ACC112 (cell line): ENCODE measurements around the gene PFKL.

Source experiments
- H2AFZ ChIP-seq: fragments of 200-600 bp; sonication (generic); one replicate; pipeline ENCODE4 v1.6.0; 2017; ENCODE audit warnings: antibody characterized with exemption, low read length; ENCODE audit not compliant: unreplicated experiment
- H3K27ac ChIP-seq: fragments of 200-600 bp; sonication (generic); 2 replicates; pipeline ENCODE4 v1.5.1; 2014; ENCODE audit warnings: low read depth, mild to moderate bottlenecking, antibody characterized with exemption, low read length, moderate library complexity
- H3K27me3 ChIP-seq: fragments of 200-600 bp; sonication (generic); 2 replicates; pipeline ENCODE4 v1.6.1; 2014; ENCODE audit warnings: mild to moderate bottlenecking, antibody characterized with exemption, low read length, moderate library complexity, mixed read lengths; ENCODE audit not compliant: insufficient read depth
- H3K36me3 ChIP-seq: fragments of 200-600 bp; sonication (generic); 2 replicates; pipeline ENCODE4 v1.6.1; 2016; ENCODE audit warnings: mild to moderate bottlenecking, antibody characterized with exemption, low read length, moderate library complexity, mixed read lengths; ENCODE audit not compliant: insufficient read depth
- H3K4me1 ChIP-seq: fragments of 200-600 bp; sonication (generic); one replicate; pipeline ENCODE4 v1.6.1; 2016; ENCODE audit warnings: low read length, mixed read lengths; ENCODE audit not compliant: insufficient read depth, unreplicated experiment, control insufficient read depth
- H3K4me3 ChIP-seq: fragments of 200-600 bp; sonication (generic); 2 replicates; pipeline ENCODE4 v1.5.1; 2014; ENCODE audit warnings: mild to moderate bottlenecking, low read depth, low read length
- H3K79me2 ChIP-seq: fragments of 200-600 bp; sonication (generic); one replicate; pipeline ENCODE4 v1.6.0; 2016; ENCODE audit warnings: low read length; ENCODE audit not compliant: control insufficient read depth, unreplicated experiment, insufficient read depth

The PFKL gene

GRCh38 chr21:44349847-44350772, 50.3 kb downstream of the PFKL start:
- Histone ChIP-seq H3K27ac (no peak overlapping the region), H3K4me3 (no peak overlapping the region), H2AFZ (no peak overlapping the region), H3K36me3 (no peaks in the 10 kb centered on the region), H3K79me2 (no peaks in the 10 kb centered on the region), H3K27me3 (peaks cover 61% of the 10 kb centered on the region), H3K4me1 (no peaks in the 10 kb centered on the region)

DNA sequence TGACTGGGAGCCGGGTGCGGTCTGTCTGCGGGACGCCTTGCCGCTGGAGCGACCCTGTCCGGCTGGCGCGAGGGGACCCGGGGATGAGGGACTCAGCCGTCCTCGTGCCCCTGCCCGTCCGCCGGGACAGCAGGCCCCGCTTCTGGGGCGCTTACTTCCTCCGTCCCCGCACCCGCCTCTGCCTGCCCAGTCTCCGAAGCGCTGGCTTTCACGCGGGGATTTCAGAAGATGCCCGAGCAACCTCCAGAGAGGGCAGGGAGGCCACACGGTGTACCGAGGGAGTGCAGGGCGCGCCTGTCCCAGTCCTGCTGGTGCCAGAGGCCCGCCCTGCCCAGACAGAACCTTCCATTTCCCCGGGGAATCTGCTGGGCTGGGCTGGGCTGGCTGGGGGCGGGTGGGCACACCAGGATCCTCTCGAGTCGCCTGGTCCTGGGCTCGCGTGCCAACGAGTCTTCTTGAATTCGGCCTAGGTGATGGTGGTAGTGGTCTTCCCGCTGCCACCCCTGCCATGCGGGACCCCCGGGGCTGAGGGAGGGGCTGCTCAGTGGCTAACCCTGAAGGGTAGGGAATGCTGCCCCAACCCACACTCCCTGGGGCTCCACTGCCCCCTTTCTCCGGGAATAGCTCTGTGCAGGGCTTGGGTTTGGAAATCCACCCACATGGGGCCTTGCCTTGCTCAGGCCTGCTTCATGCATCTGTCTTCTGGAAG, 51.1 kb downstream of the PFKL start:
- Histone ChIP-seq H2AFZ (no peak overlapping the region), H3K27me3 (peaks cover 64% of the 10 kb centered on the region), H3K36me3 (no peaks in the 10 kb centered on the region), H3K4me1 (no peaks in the 10 kb centered on the region), H3K79me2 (no peaks in the 10 kb centered on the region), H3K4me3 (no peak overlapping the region), H3K27ac (no peak overlapping the region)

DNA sequence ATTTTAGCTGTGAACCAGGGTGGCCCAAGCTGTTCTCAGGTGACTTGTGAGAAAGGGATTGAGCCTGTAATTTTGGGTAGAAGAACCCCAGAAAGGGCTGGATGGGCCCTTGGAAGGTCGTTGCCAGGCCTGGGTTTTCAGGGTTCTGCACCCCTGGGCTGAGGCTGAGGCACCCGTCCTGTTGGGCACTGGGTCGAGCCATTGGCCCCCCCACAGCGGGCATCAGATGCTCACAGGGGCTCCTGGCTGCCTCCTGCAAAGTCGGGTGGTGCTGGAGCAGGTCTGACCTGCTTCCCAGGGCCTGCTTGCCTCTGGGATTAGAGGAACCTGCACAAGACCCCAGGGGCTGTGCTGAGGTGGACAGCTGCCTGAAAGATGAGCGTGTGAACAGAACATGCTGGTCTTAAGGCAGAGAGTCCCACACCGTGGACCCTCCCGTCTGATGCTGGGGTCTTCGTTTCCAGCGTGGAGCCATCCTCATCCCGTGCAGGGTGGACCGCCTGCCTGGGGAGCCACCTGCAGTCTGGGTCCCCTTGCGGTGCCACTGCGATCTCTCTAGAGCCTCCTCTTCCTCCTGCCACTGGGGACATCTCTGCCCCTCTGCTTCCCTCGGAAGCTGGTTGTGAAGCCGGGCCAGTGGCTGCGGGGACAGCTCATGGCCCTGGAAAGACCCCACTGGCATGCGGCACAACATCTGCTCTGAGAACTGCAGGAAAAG, 51.8 kb downstream of the PFKL start:
- H3K4me1 ChIP-seq = no peaks in the 10 kb centered on the region
- H3K4me3 ChIP-seq = no peak overlapping the region
- H3K27ac ChIP-seq = no peak overlapping the region
- H2AFZ ChIP-seq = no peak overlapping the region
- peaks cover 64% of the 10 kb centered on the region for H3K27me3 ChIP-seq
- no peaks in the 10 kb centered on the region for H3K36me3 ChIP-seq
- no peaks in the 10 kb centered on the region for H3K79me2 ChIP-seq

DNA sequence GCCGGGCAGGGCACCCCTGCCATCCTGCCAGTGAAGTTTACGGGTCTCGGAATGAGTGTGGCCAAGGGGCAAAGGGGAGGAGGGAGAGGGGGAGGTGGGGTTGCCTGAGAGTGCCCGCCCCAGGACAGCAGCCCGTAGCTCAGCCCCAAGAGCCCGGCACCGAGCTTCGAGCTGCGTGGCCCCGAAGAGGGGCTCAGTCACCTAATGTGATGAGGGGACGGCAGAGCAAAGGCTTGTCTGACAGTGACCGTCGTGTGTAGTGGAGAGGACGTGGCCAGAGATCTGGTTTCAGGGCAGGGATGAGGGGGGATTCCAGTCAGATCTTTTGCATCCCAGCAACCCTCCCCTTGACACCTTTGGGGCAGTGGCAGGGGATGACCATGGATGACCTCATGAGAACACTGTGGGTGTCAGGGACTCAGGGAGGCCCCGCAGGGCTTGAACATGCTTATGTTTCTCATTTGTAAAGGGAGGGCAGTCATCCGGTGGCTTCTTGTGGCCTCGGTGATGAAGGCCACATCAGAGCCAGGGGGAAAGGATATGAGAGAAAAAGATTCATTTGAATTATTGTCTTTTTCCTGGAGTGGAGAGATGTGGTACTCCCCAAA, 52.5 kb downstream of the PFKL start:
- Histone ChIP-seq H3K36me3 (no peaks in the 10 kb centered on the region), H3K79me2 (no peaks in the 10 kb centered on the region), H2AFZ (no peak overlapping the region), H3K4me1 (no peaks in the 10 kb centered on the region), H3K27ac (no peak overlapping the region), H3K27me3 (peaks cover 58% of the 10 kb centered on the region), H3K4me3 (no peak overlapping the region)

DNA sequence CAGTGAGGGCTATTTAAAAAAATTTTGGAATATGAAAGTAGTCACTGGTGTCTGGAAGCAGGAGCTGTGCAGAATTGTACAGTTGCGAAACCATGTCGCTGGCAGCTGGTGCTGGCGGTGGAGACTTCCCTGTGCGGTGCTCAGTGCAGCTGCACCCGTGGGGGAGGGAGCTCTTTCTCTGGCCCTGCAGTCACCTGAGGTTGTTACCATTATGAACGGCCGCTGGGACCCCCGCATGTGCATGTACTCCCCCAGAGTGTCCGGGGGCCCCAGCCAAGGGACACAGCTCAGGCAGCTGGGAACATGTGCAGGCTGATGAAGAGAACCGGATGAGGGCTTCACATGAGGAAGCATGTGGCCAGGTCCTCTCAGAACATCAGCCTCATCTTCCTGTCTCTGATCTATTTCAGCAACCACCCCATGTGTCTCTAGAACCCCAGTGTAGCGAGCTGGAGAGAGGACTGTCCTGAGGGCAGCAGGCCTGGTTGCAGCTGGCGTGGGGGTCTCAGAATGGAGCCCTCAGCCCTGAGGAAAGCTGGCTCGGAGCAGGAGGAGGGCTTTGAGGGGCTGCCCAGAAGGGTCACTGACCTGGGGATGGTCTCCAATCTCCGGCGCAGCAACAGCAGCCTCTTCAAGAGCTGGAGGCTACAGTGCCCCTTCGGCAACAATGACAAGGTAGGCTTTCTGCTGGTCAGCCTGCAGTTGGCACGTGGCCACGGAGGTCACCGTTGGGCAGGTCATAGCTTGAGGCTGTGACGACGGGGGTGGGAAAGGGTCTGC, 53.5 kb downstream of the PFKL start, which contains the start of gene TRPM2:
Gene TRPM2, plus strand, starts transcription at position 431 of the 780 bp plus-strand sequence. Its CDS starts 80 bp downstream, at position 511.
- peaks cover 55% of the 10 kb centered on the region for H3K27me3 ChIP-seq
- no peak within 1 kb of the TSS for H3K27ac ChIP-seq
- H2AFZ ChIP-seq = no peak within 1 kb of the TSS
- H3K79me2 ChIP-seq = no peaks in the 10 kb centered on the region
- no peaks in the 10 kb centered on the region for H3K4me1 ChIP-seq
- no peaks in the 10 kb centered on the region for H3K36me3 ChIP-seq
- H3K4me3 ChIP-seq = no peak within 1 kb of the TSS

- Histone ChIP-seq H3K27ac (no peak overlapping the region), H3K4me1 (no peaks in the 10 kb centered on the region), H2AFZ (no peak overlapping the region)
These were observed 54.1 kb downstream of the PFKL start for GRCh38 chr21:44354001-44354405.

GRCh38 chr21:44354775-44355771, 55.2 kb downstream of the PFKL start:
- H3K36me3 ChIP-seq = no peaks in the 10 kb centered on the region
- no peak overlapping the region for H3K27ac ChIP-seq
- H3K27me3 ChIP-seq = peaks cover 43% of the 10 kb centered on the region
- H3K4me3 ChIP-seq = no peak overlapping the region
- H2AFZ ChIP-seq = no peak overlapping the region
- H3K79me2 ChIP-seq = no peaks in the 10 kb centered on the region
- no peaks in the 10 kb centered on the region for H3K4me1 ChIP-seq

More at GRCh38 chr21:44354001-44354405, 54.1 kb downstream of the PFKL start:
- peaks cover 53% of the 10 kb centered on the region for H3K27me3 ChIP-seq
- no peak overlapping the region for H3K4me3 ChIP-seq
- no peaks in the 10 kb centered on the region for H3K79me2 ChIP-seq
- H3K36me3 ChIP-seq = no peaks in the 10 kb centered on the region

DNA sequence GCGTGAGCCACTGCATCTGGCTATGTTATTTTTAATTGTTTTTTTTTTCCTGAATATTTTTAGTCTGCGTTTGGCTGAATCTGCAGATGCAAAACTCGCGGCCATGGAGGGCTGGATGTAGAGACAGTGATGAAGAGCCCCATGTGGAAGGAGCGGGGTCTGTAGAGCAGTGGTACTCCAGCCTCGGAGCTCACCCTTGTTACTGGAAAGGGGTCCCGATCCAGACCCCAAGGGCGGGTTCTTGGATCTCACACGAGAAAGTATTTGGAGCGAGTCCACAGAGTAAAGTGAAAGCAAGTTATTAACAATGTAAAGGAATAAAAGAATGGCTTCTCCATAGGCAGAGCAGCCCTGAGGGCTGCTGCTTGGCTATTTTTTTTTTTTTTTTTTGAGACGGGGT, 56.3 kb downstream of the PFKL start:
- Histone ChIP-seq H2AFZ (no peak overlapping the region), H3K4me3 (no peak overlapping the region), H3K27ac (no peak overlapping the region), H3K27me3 (peaks cover 37% of the 10 kb centered on the region), H3K36me3 (no peaks in the 10 kb centered on the region), H3K4me1 (no peaks in the 10 kb centered on the region), H3K79me2 (no peaks in the 10 kb centered on the region)

DNA sequence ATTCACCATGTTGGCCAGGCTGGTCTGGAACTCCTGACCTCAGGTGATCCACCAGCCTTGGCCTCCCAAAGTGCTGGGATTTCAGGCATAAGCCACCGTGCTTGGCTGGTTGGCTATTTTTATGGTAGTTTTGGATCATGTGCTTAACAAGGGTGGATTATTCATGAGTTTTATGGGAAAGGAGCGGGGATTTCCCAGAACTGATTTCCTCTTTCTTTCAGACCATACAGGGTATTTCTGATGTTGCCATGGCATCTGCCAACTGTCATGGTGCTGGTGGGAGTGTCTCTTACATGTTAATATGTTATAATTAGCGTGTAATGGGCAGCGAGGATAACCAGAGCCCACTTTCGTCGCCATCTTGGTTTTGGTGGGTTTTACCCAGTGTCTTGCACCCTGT, 56.8 kb downstream of the PFKL start:
- Histone ChIP-seq H3K4me3 (no peak overlapping the region), H3K27me3 (peaks cover 32% of the 10 kb centered on the region), H3K36me3 (no peaks in the 10 kb centered on the region), H3K4me1 (no peaks in the 10 kb centered on the region), H3K79me2 (no peaks in the 10 kb centered on the region), H3K27ac (no peak overlapping the region), H2AFZ (no peak overlapping the region)
